Measurements from ENCODE around the gene SPDYC. TPM values are rescaled to one million over a fixed set of nuclear protein-coding genes. Genes with fewer than 3 reads are reported as not detected.
A peak's percentile ranks its signal among the peaks of the same experiment; 100 is the strongest.

Gene SPDYC
- total RNA-seq, 1 experiment from 2014 or later: 1.2 TPM

DNA sequence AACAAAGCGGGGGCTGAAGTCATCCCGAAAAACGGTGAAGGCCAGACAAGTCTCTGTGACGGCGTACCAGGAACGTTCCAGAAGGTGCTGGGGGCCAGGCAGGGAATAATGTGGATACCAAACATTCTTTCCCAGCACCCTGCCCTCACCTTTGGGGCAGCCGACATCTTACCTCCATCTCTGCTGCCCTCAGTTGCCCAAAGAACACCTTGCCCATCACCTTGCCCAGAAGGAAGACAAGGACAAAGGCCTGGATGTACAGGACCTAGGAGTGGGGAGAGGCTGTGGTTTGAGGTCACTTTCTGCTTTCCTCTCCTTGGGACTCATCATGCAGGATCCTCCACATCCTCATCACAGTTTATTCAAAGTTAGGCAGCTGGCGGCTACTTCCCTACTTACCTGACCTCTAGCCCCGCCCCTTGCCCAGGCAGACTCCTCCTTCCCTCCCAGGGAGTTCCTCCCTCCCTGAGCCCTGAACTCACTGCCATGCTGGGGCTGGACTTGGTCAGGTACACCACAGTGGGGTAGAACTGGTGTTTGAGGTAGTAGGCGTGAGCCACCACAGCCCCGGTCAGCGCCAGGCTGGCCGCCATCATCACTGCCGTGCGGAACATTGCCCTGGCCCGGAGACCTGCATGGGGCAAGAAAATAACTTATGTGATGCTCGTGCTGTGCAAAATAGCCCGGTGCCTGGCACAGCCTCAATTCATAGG is 36.9 kb upstream of the SPDYC start:
- RAD21 ChIA-PET (ENCODE audit: low non-redundant PET in 1 of 2, low total read pairs in 2 of 2, uncharacterized antibody in 2 of 2, unreplicated experiment in 2 of 2): no interaction called here
- Histone ChIP-seq H4K20me1 (ENCODE audit: insufficient read depth) (no peaks in the 10 kb centered on the region), H3K4me1 (ENCODE audit: control insufficient read depth in 1 of 2, insufficient read depth in 2 of 2, low read length in 2 of 2) (peaks cover 9 to 28% of the 10 kb centered on the region in 2 experiments; a peak in 3 of 4 replicates), H3K4me2 (ENCODE audit: low read length) (peak overlapping the region; percentile 95), H3K9me2 (ENCODE audit: insufficient read depth) (no peaks in the 10 kb centered on the region), H2AFZ (ENCODE audit: low read depth, low read length, poor library complexity, severe bottlenecking) (no peak overlapping the region), H3K9me3 (ENCODE audit: control insufficient read depth in 1 of 2, insufficient read depth in 1 of 2, low read depth in 1 of 2, low read length in 2 of 2) (no peaks in the 10 kb centered on the region), H3K36me3 (ENCODE audit: control insufficient read depth in 1 of 2, insufficient read depth in 2 of 2, low read length in 2 of 2) (peaks cover 14 to 39% of the 10 kb centered on the region in 2 experiments; a peak in 3 of 4 replicates), H3K79me2 (ENCODE audit: insufficient read depth, low read length) (peaks cover 27% of the 10 kb centered on the region), H3K9ac (ENCODE audit: low read length) (peak overlapping the region; percentile 89), H3K4me3 (replicated peaks in 1 of 2; ENCODE audit: low read depth in 1 of 2, low read length in 2 of 2) (peak overlapping the region; percentile 81 to 98), H3K27ac (ENCODE audit: low read depth, low read length) (peak overlapping the region; percentile 89), H3K27me3 (ENCODE audit: insufficient read depth, low read length) (no peaks in the 10 kb centered on the region)
- BruUV-seq (replicated peaks): no TSS peak
- CTCF ChIA-PET: no interaction called here
- TF ChIP-seq POLR2AphosphoS5 (IDR thresholded peaks at IDR 0.05; ENCODE audit: low read depth, low read length) (peak; percentile 75), YY1 (IDR thresholded peaks at IDR 0.05; ENCODE audit: extremely low read depth, insufficient replicate concordance, low read depth, low read length) (no peak)
- peak; percentile 64 for DNase-seq (ENCODE audit: low read depth, low spot score)
- intact Hi-C loops (cut with micrococcal nuclease): loop anchor here (1.0 kb wide), 1 partner anchor 11 kb away; the partner anchor contains the start of genes FAU and MRPL49
- POLR2A ChIA-PET: interaction anchor here (0.8 to 4.1 kb wide), 3 partner anchors 11 to 48 kb away, joined by 3 to 52 read pairs (median 12); partner anchors contain the start of genes FAU, MRPL49 and TM7SF2
- ATAC-seq: peak; percentile 62

DNA sequence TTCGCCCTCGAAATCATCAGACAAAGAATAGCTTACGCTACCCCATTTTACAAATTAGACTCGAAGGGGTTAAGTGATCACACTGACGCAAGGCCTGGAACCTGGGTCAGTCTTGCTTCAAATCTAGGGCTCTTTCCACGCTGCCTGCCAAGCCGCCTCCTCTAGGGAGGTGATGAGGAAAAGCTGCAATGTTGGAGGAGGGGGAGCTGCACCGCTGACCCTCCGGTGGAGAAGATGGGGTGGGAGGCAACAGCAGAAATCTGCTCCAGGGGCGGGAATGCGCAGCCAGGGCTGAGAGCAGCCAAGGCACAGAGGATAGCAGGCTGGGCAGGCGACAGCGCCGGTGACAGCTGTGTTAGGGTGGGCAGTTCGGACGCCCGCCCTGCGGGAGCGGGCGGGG is 36.3 kb upstream of the SPDYC start:
- H3K27me3 ChIP-seq (ENCODE audit: insufficient read depth, low read length): no peaks in the 10 kb centered on the region
- H3K9ac ChIP-seq (ENCODE audit: low read length): peak overlapping the region; percentile 89
- H3K9me3 ChIP-seq (ENCODE audit: control insufficient read depth in 1 of 2, insufficient read depth in 1 of 2, low read depth in 1 of 2, low read length in 2 of 2): no peaks in the 10 kb centered on the region
- H3K4me1 ChIP-seq (ENCODE audit: control insufficient read depth in 1 of 2, insufficient read depth in 2 of 2, low read length in 2 of 2): peaks cover 9 to 28% of the 10 kb centered on the region in 2 experiments; a peak in 3 of 4 replicates
- DNase-seq (ENCODE audit: low read depth, low spot score) (no peak), ATAC-seq (no peak)
- peak overlapping the region; percentile 89 for H3K27ac ChIP-seq (ENCODE audit: low read depth, low read length)
- H3K4me2 ChIP-seq (ENCODE audit: low read length): peak overlapping the region; percentile 95
- ChIA-PET RAD21 (ENCODE audit: low non-redundant PET in 1 of 2, low total read pairs in 2 of 2, uncharacterized antibody in 2 of 2, unreplicated experiment in 2 of 2) (no interaction called here), CTCF (no interaction called here), POLR2A (interaction anchor here (0.8 to 4.1 kb wide), 3 partner anchors 12 to 47 kb away, joined by 3 to 52 read pairs (median 12); partner anchors contain the start of genes FAU, MRPL49 and TM7SF2)
- no peaks in the 10 kb centered on the region for H3K9me2 ChIP-seq (ENCODE audit: insufficient read depth)
- intact Hi-C loops (cut with micrococcal nuclease): loop anchor here (1.0 to 2.0 kb wide), 2 partner anchors 11 to 47 kb away; partner anchors contain the start of genes CAPN1, FAU and MRPL49
- TF ChIP-seq POLR2AphosphoS5 (IDR thresholded peaks at IDR 0.05; ENCODE audit: low read depth, low read length) (no peak), ZBTB33 (IDR thresholded peaks at IDR 0.05; ENCODE audit: extremely low read depth, insufficient replicate concordance, low read length) (no peak), YY1 (IDR thresholded peaks at IDR 0.05; ENCODE audit: extremely low read depth, insufficient replicate concordance, low read depth, low read length) (no peak), FOSL1 (IDR thresholded peaks at IDR 0.05; ENCODE audit: low read depth) (no peak), EZH2phosphoT487 (IDR thresholded peaks at IDR 0.05; ENCODE audit: borderline replicate concordance) (no peak)
- H4K20me1 ChIP-seq (ENCODE audit: insufficient read depth): no peaks in the 10 kb centered on the region
- peaks cover 27% of the 10 kb centered on the region for H3K79me2 ChIP-seq (ENCODE audit: insufficient read depth, low read length)
- BruUV-seq (replicated peaks): no TSS peak
- peaks cover 14 to 36% of the 10 kb centered on the region in 2 experiments; a peak in 3 of 4 replicates for H3K36me3 ChIP-seq (ENCODE audit: control insufficient read depth in 1 of 2, insufficient read depth in 2 of 2, low read length in 2 of 2)
- no peak overlapping the region for H2AFZ ChIP-seq (ENCODE audit: low read depth, low read length, poor library complexity, severe bottlenecking)
- peak overlapping the region; percentile 81 to 98 for H3K4me3 ChIP-seq (replicated peaks in 1 of 2; ENCODE audit: low read depth in 1 of 2, low read length in 2 of 2)

Data from HCT116 (cell line).